ENCODE measurements around the gene SEC23B. TPM values are rescaled to one million over a fixed set of nuclear protein-coding genes. Genes with fewer than 3 reads are reported as not detected.

Gene SEC23B
- total and polyA plus RNA-seq, 2 of the 13 experiments (the other 11 are each of a cell fraction or from before 2014, with no cell fraction given) = 114 to 120 TPM

- TF ChIP-seq UBTF (CRISPR knock-in tag; IDR thresholded peaks at IDR 0.05) (peak; percentile 86), RERE (CRISPR knock-in tag; IDR thresholded peaks at IDR 0.05; ENCODE audit: low read depth) (no peak; the same call in 1 of the 2 replicates), FOXO4 (CRISPR knock-in tag; conservative IDR thresholded peaks at IDR 0.05) (no peak), ZUFSP (CRISPR knock-in tag; IDR thresholded peaks at IDR 0.05; ENCODE audit: borderline replicate concordance) (no peak), TCF12 (IDR thresholded peaks at IDR 0.05) (no peak), TCF12 (CRISPR knock-in tag; IDR thresholded peaks at IDR 0.05) (peak; percentile 84; the same call in 1 of the 2 replicates), REXO4 (CRISPR knock-in tag; IDR thresholded peaks at IDR 0.05; ENCODE audit: borderline replicate concordance) (no peak), ZNF747 (CRISPR knock-in tag; IDR thresholded peaks at IDR 0.05; ENCODE audit: borderline replicate concordance) (peak; percentile 82; the same call in 1 of the 2 replicates), ZBTB2 (CRISPR knock-in tag; IDR thresholded peaks at IDR 0.05; ENCODE audit: low read depth) (no peak), NFIB (CRISPR knock-in tag; IDR thresholded peaks at IDR 0.05; ENCODE audit: borderline replicate concordance) (no peak), SKIL (CRISPR knock-in tag; IDR thresholded peaks at IDR 0.05; ENCODE audit: borderline replicate concordance) (no peak), GATA4 (IDR thresholded peaks at IDR 0.05; ENCODE audit: borderline replicate concordance, low read depth) (no peak)
These were observed 10.8 kb upstream of the SEC23B start, which contains the start of gene RBBP9 (continued) for GRCh38 chr20:18496740-18497592.
